Measurements from ENCODE around the gene CDC42BPB.
"Not testable (repeated sequence)": the region's sequence is repeated elsewhere in the genome, so short reads cannot be mapped to it uniquely, and the experiment has no call there.

The CDC42BPB gene

GRCh38 chr14:103045371-103045869, 11.9 kb downstream of the CDC42BPB start:
- DNase-seq: no peak

GRCh38 chr14:103043257-103044015, 13.9 kb downstream of the CDC42BPB start:
- DNase-seq: no peak

GRCh38 chr14:103041464-103041863, 15.9 kb downstream of the CDC42BPB start:
- no peak for DNase-seq

- no peak for DNase-seq
Measured at GRCh38 chr14:103033681-103034096, 23.7 kb downstream of the CDC42BPB start.

GRCh38 chr14:103031956-103032355, 25.4 kb downstream of the CDC42BPB start:
- DNase-seq: no peak

- no peak for DNase-seq
Measured at GRCh38 chr14:103031566-103031911, 25.8 kb downstream of the CDC42BPB start.

- no peak for DNase-seq
Measured at GRCh38 chr14:103030741-103031565, 26.4 kb downstream of the CDC42BPB start.

GRCh38 chr14:103029936-103030335, 27.4 kb downstream of the CDC42BPB start:
- no peak for DNase-seq

GRCh38 chr14:103028772-103029171, 28.6 kb downstream of the CDC42BPB start:
- no peak for DNase-seq

GRCh38 chr14:103028161-103028767, 29.1 kb downstream of the CDC42BPB start:
- DNase-seq: no peak

- no peak for DNase-seq
Measured at GRCh38 chr14:103027451-103027850, 29.9 kb downstream of the CDC42BPB start.

GRCh38 chr14:103026988-103027387, 30.4 kb downstream of the CDC42BPB start:
- no peak for DNase-seq

- not testable (repeated sequence) for DNase-seq
Measured at GRCh38 chr14:103026196-103026595, 31.2 kb downstream of the CDC42BPB start.

- DNase-seq: no peak
Measured at GRCh38 chr14:103023881-103024473, 33.4 kb downstream of the CDC42BPB start.

- DNase-seq: no peak
Measured at GRCh38 chr14:103022685-103023044, 34.7 kb downstream of the CDC42BPB start.

- DNase-seq: no peak
Measured at GRCh38 chr14:103022002-103022684, 35.2 kb downstream of the CDC42BPB start.

GRCh38 chr14:103021684-103022001, 35.7 kb downstream of the CDC42BPB start:
- DNase-seq: no peak

GRCh38 chr14:103020271-103021170, 36.8 kb downstream of the CDC42BPB start:
- DNase-seq: no peak

- DNase-seq: no peak
Measured at GRCh38 chr14:103019826-103020225, 37.5 kb downstream of the CDC42BPB start.

- DNase-seq: no peak
Measured at GRCh38 chr14:103019236-103019635, 38.1 kb downstream of the CDC42BPB start.

GRCh38 chr14:103016594-103016993, 40.8 kb downstream of the CDC42BPB start:
- DNase-seq: no peak

- no peak for DNase-seq
Measured at GRCh38 chr14:103016071-103016470, 41.3 kb downstream of the CDC42BPB start.

Measured in islet precursor cell (in vitro differentiated cells).